Measurements from ENCODE around the gene ALS2CL.

Gene ALS2CL

GRCh38 chr3:46703013-46703520 lies 9.6 kb upstream of the ALS2CL start:
- no peak for DNase-seq (ENCODE audit: low read depth in 1 of 2, low spot score in 1 of 2)

GRCh38 chr3:46702246-46703012 lies 8.9 kb upstream of the ALS2CL start:
- DNase-seq (ENCODE audit: low read depth in 1 of 2, low spot score in 1 of 2): no peak

- DNase-seq (ENCODE audit: low read depth in 1 of 2, low spot score in 1 of 2): no peak
Observed at GRCh38 chr3:46701181-46701939, 7.9 kb upstream of the ALS2CL start, which contains the start of gene TMIE. Gene TMIE, plus strand, starts transcription at chr3:46701392. Its CDS starts 96 bp downstream, at chr3:46701488.

- no peak for DNase-seq (ENCODE audit: low read depth in 1 of 2, low spot score in 1 of 2)
Observed at GRCh38 chr3:46700772-46701171, 7.3 kb upstream of the ALS2CL start.

- DNase-seq (ENCODE audit: low read depth in 1 of 2, low spot score in 1 of 2): no peak
Observed at GRCh38 chr3:46699676-46700523, 6.4 kb upstream of the ALS2CL start.

GRCh38 chr3:46695962-46696894 lies 2.7 kb upstream of the ALS2CL start:
- DNase-seq (ENCODE audit: low read depth in 1 of 2, low spot score in 1 of 2): no peak

GRCh38 chr3:46695177-46695961 lies 1.9 kb upstream of the ALS2CL start:
- peak in 1 of 2 donors; percentile 26 for DNase-seq (ENCODE audit: low read depth in 1 of 2, low spot score in 1 of 2)

GRCh38 chr3:46694520-46694919 lies 1.0 kb upstream of the ALS2CL start:
- DNase-seq (ENCODE audit: low read depth in 1 of 2, low spot score in 1 of 2): no peak

GRCh38 chr3:46693892-46694226 lies 380 bp upstream of the ALS2CL start:
- peak in 1 of 2 donors; percentile 10 for DNase-seq (ENCODE audit: low read depth in 1 of 2, low spot score in 1 of 2)

- no peak for DNase-seq (ENCODE audit: low read depth in 1 of 2, low spot score in 1 of 2)
Observed at GRCh38 chr3:46692566-46692990, 901 bp downstream of the ALS2CL start.

GRCh38 chr3:46690798-46691197 lies 2.7 kb downstream of the ALS2CL start:
- DNase-seq (ENCODE audit: low read depth in 1 of 2, low spot score in 1 of 2): no peak

GRCh38 chr3:46685446-46685845 lies 8.0 kb downstream of the ALS2CL start:
- no peak for DNase-seq (ENCODE audit: low read depth in 1 of 2, low spot score in 1 of 2)

GRCh38 chr3:46684891-46685290 lies 8.6 kb downstream of the ALS2CL start:
- no peak for DNase-seq (ENCODE audit: low read depth in 1 of 2, low spot score in 1 of 2)

- DNase-seq (ENCODE audit: low read depth in 1 of 2, low spot score in 1 of 2): no peak
Observed at GRCh38 chr3:46682974-46683373, 10.5 kb downstream of the ALS2CL start.

- DNase-seq (ENCODE audit: low read depth in 1 of 2, low spot score in 1 of 2): no peak
Observed at GRCh38 chr3:46681856-46682540, 11.5 kb downstream of the ALS2CL start.

GRCh38 chr3:46681387-46681786 lies 12.1 kb downstream of the ALS2CL start:
- no peak for DNase-seq (ENCODE audit: low read depth in 1 of 2, low spot score in 1 of 2)

- DNase-seq (ENCODE audit: low read depth in 1 of 2, low spot score in 1 of 2): no peak
Observed at GRCh38 chr3:46680298-46680826, 13.1 kb downstream of the ALS2CL start.

- DNase-seq (ENCODE audit: low read depth in 1 of 2, low spot score in 1 of 2): no peak
Observed at GRCh38 chr3:46679681-46680080, 13.8 kb downstream of the ALS2CL start.

- DNase-seq (ENCODE audit: low read depth in 1 of 2, low spot score in 1 of 2): no peak
Observed at GRCh38 chr3:46678280-46678679, 15.2 kb downstream of the ALS2CL start.

Data from stimulated activated CD4-positive, alpha-beta T cell treated with anti-CD3 and anti-CD28 coated beads, Interleukin-15, amount 100 ng/mL, for 1 hour (primary cell).